Urinary bladder (tissue), 4 donors: ENCODE measurements around the gene IFT43. TPM values are rescaled to one million over a fixed set of nuclear protein-coding genes. Genes with fewer than 3 reads are reported as not detected.

ENCODE experiments used
- DNase-seq: peaks from one replicate; pipeline ENCODE4 v3.0.0-alpha.2; 2015; ENCODE audit errors: extremely low spot score
- H3K27ac ChIP-seq: one replicate; pipeline ENCODE4 v1.5.1; 2013; ENCODE audit warnings: low read depth, mild to moderate bottlenecking, moderate library complexity
- H3K36me3 ChIP-seq: one replicate; pipeline ENCODE4 v1.6.1; 2013; ENCODE audit warnings: mild to moderate bottlenecking, moderate library complexity; ENCODE audit not compliant: insufficient read depth
- H3K4me1 ChIP-seq: one replicate; pipeline ENCODE4 v1.6.1; 2013; ENCODE audit warnings: mild to moderate bottlenecking, moderate library complexity; ENCODE audit not compliant: insufficient read depth
- H3K4me3 ChIP-seq: one replicate; pipeline ENCODE4 v1.5.1; 2013; ENCODE audit warnings: low read depth, low read length
- WGBS: extraction: QIAGEN DNeasy Blood & Tissue Kit; methylation state at CpG from one replicate; pipeline ENCODE4 v1.1.7; 2013; 5-methylcytosine and 5-hydroxymethylcytosine counted together
- polyA plus RNA-seq: library from polyadenylated mRNA; stranded (reverse); fragments of 200-250 nt; gene quantifications from one replicate; pipeline ENCODE4 v1.2.3, GENCODE V29; 2013
- total RNA-seq: library from RNA; depleted of rRNA; stranded (reverse); fragments of >200 nt; gene quantifications from one replicate; pipeline ENCODE4 v1.2.3, GENCODE V29; 2014
- donor health status: healthy with polysubstance abuse.
- donor health status: healthy.

The IFT43 gene
- total RNA-seq (31.2 TPM), polyA plus RNA-seq (39.3 TPM)

DNA sequence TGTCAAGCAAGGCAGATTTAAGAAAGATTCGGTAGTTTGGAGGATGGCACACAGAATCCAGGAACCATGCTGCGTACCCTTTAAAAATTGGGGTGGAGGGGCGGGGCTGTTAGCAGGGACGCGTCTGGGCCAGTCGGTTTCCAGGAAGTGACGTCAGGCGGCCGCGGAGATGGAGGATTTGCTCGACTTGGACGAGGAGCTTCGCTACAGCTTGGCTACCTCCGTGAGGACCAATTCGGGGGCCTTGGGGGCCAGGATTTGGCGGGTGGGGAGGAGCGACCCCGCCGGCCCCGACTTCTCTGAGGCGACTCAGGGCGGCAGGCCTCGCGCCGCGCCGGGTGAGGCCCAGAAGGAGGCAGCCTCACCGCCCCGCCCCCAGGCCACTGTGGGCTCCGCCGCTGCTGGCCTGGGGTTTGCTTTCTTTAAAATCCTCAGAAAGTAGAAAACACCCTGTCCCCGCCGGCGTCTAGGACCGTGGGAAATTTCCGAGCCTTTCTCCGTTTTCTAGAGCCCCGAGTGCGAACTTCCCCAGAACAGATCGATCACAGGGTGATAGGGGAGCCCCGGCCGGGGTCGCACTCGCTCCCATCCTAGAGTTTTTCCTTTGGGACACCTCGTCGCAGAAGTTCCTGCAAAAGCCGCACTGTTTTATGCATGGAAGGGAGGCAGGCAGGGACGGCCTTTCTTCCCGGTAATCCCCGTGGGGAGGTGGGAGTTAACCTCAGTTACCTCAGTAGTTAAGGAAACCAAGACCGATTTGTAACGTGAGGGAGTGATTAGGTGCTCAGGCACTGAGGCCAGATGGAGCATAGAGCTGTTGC lies at the start of gene IFT43:
IFT43 (plus strand) TSS at position 146 of the 821 bp plus-strand sequence; CDS start at position 170, 24 bp downstream.
- H3K4me1 ChIP-seq: peaks cover 4% of the 10 kb centered on the region
- peak within 1 kb of the TSS; percentile 81 for H3K4me3 ChIP-seq
- peak within 1 kb of the TSS; percentile 72 for H3K27ac ChIP-seq
- under 1% methylated on average over 52 of the region's 52 CpGs for WGBS
- H3K36me3 ChIP-seq: no peaks in the 10 kb centered on the region
- no peak for DNase-seq

DNA sequence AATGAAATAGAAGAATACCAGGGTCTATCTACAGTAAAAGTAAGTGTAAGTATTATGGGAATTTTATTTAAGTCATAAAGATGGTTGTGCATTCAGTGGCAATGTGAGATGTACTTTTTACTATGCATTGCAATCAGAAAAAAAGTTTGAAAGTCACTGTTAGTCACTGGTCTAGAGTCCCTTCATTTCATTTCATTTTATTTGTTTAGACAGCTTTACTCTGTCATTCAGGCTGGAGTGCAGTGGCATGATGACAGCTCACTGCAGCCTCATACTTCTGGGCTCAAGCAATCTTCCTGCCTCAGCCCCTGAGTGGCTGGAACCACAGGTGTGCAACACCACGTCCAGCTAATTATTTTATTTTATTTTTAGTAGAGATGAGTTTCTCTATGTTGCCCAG lies 46.4 kb upstream of the IFT43 start:
- no peak for DNase-seq
- no peak overlapping the region for H3K27ac ChIP-seq
- no peaks in the 10 kb centered on the region for H3K4me1 ChIP-seq
- 69% methylated on average over 1 of the region's 1 CpG for WGBS
- H3K4me3 ChIP-seq: no peak overlapping the region
- H3K36me3 ChIP-seq: no peaks in the 10 kb centered on the region

GRCh38 chr14:75941030-75941429 lies 44.5 kb upstream of the IFT43 start:
- Histone ChIP-seq H3K27ac (no peak overlapping the region), H3K36me3 (no peaks in the 10 kb centered on the region), H3K4me3 (no peak overlapping the region), H3K4me1 (no peaks in the 10 kb centered on the region)
- WGBS: 81% methylated on average over 4 of the region's 4 CpGs
- no peak for DNase-seq

DNA sequence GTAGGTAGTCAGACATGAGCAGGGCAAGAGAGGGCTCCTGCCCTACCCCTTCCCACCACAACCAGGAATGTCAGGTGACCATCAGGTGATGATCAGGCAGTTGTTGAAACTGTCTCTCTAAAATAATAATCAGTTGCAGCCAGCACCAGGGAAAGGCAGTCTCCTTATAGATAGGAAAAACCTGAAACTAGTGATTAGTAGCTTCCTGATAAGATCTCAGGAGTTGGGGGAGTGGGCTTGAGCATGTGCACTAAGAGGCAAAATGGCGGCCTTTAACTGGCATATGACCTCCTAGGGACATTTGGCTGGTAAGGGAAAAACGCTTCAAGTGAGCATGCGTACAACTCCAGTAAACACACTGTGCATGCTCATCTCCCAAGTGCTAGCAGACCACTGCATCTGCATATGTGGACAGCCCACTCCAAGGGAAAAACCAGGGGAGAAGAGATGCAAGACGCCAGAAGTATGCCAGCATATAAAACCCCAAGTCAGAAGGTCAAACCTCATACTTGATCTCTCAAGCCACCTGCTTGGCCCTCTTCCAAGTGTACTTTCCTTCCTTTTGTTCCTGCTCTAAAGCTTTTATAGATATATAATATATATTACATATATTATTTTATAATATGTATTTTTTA lies 40.8 kb upstream of the IFT43 start:
- no peak for DNase-seq
- H3K4me3 ChIP-seq: no peak overlapping the region
- H3K4me1 ChIP-seq: no peaks in the 10 kb centered on the region
- H3K27ac ChIP-seq: no peak overlapping the region
- WGBS: 92% methylated on average over 4 of the region's 4 CpGs
- no peaks in the 10 kb centered on the region for H3K36me3 ChIP-seq

GRCh38 chr14:75946785-75947184 lies 38.8 kb upstream of the IFT43 start:
- Histone ChIP-seq H3K4me1 (no peaks in the 10 kb centered on the region), H3K4me3 (no peak overlapping the region), H3K27ac (no peak overlapping the region), H3K36me3 (no peaks in the 10 kb centered on the region)
- DNase-seq: no peak
- 95% methylated on average over 5 of the region's 5 CpGs for whole genome bisulfite sequencing

- H3K4me3 ChIP-seq: no peak overlapping the region
- H3K27ac ChIP-seq: no peak overlapping the region
- no peaks in the 10 kb centered on the region for H3K4me1 ChIP-seq
- H3K36me3 ChIP-seq: no peaks in the 10 kb centered on the region
- WGBS: 89% methylated on average over 3 of the region's 3 CpGs
- DNase-seq: no peak
These were observed 33.1 kb upstream of the IFT43 start for GRCh38 chr14:75952489-75952888.

DNA sequence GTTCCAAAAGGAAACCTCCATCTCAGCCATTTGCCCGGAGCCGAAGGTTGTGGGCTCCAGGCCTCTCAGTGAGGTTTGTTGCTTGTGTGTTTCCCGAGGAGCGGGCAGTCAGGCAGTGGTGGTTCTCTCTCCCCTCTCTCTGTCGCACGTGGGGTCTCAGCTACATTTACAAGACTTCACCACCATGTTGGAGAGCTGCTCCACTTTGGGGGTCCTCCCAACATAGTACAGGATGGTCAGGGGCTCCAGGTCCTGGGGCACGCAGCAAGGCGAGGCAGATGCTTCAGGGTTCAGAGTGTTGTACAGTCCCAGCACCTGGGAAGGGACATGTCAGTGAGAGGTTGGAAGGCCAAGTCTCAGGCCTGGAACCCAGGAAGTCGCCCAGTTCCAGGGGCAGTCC lies 26.5 kb upstream of the IFT43 start:
- 92% methylated on average over 9 of the region's 9 CpGs for WGBS
- Histone ChIP-seq H3K27ac (no peak overlapping the region), H3K4me3 (no peak overlapping the region), H3K4me1 (no peaks in the 10 kb centered on the region), H3K36me3 (peaks cover 2% of the 10 kb centered on the region)
- no peak for DNase-seq

DNA sequence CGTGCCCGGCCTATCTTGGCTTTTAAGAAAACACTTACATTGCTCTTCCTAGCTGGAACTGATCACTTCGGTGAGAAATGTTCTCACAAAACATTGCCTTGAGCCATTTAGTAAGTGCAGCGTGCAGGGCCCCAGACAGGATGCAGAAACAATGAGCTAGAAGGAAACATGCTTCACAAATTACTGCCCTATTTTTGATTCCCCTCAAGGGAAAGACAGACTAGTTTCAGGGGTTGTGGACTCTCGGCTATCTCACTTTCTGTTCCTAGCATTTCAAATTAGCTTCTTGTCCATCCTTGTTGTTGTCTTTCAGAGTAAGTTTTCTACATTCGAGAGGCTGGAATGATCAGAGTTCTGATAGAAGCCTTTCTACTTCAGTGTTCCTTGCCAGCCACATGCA lies 25.3 kb upstream of the IFT43 start:
- H3K4me3 ChIP-seq: no peak overlapping the region
- peaks cover 2% of the 10 kb centered on the region for H3K36me3 ChIP-seq
- no peak overlapping the region for H3K27ac ChIP-seq
- no peak for DNase-seq
- WGBS: 79% methylated on average over 6 of the region's 6 CpGs
- H3K4me1 ChIP-seq: no peaks in the 10 kb centered on the region

DNA sequence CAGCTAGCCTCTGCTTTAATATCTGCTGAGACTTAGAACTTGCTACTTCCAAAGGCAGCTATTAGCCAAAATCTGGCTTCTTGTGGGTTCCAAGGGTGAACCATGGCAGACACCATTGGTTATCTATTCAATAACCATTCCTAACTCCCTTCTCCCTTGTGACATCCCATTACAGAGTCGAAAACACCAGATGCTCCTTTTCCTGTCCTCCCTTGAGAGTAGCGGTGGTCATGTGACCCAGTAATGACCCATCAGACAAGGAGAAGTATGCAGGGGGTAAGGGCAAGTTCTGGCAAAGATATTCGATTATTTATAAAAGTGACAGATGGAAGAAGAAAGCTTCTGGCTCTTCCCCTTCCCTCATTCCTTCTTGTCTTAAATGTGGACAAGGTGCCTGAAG lies 23.9 kb upstream of the IFT43 start:
- 75% methylated on average over 3 of the region's 3 CpGs for WGBS
- no peak for DNase-seq
- H3K36me3 ChIP-seq: peaks cover 2% of the 10 kb centered on the region
- H3K27ac ChIP-seq: no peak overlapping the region
- no peak overlapping the region for H3K4me3 ChIP-seq
- H3K4me1 ChIP-seq: no peaks in the 10 kb centered on the region

GRCh38 chr14:75967866-75968265 lies 17.7 kb upstream of the IFT43 start:
- Histone ChIP-seq H3K4me3 (no peak overlapping the region), H3K27ac (no peak overlapping the region), H3K36me3 (peaks cover under 1% of the 10 kb centered on the region), H3K4me1 (no peaks in the 10 kb centered on the region)
- 97% methylated on average over 3 of the region's 3 CpGs for WGBS
- no peak for DNase-seq

DNA sequence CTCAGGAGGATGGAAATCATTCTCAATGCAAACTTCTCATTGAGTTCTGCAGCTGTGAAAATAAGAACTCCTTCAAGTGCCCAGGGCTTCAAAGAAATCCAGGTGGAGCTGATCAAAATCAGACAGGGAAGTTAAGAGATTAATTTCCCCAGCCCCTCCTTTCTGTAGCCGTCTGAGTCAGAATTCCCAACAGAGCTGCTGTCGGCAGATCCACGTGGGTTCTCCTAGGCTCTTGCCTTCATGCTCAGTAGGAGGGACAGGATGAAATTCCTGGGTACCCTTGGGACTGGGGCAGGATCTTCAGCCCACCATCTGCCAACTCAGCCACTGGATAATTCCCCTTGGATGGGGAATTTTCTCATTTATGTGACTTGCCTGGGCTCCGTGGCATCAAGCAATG lies 17.1 kb upstream of the IFT43 start:
- Histone ChIP-seq H3K4me1 (no peaks in the 10 kb centered on the region), H3K27ac (no peak overlapping the region), H3K4me3 (no peak overlapping the region), H3K36me3 (no peaks in the 10 kb centered on the region)
- DNase-seq: no peak
- 38% methylated on average over 4 of the region's 4 CpGs for WGBS

GRCh38 chr14:75969126-75969525 lies 16.4 kb upstream of the IFT43 start:
- Histone ChIP-seq H3K36me3 (no peaks in the 10 kb centered on the region), H3K4me3 (no peak overlapping the region), H3K4me1 (no peaks in the 10 kb centered on the region), H3K27ac (no peak overlapping the region)
- no peak for DNase-seq
- 68% methylated on average over 4 of the region's 4 CpGs for WGBS

DNA sequence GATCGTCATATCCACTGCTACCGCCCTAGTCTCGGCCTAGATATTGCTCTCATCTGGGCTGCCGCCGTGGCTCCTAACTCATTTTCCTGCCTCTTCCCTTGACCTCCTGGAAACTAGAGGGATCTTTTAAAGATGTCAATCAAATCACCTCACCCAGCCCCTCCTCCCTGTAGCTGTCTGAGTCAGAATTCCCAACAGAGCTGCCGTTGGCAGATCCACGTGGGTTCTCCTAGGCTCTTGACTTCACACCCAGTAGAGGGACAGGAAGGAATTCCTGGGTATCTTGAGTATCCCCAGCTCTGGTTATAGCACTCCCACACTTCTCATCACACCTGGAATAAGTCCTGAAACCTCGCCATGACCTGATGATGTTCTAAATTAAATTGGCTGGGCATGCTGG lies 15.7 kb upstream of the IFT43 start:
- no peaks in the 10 kb centered on the region for H3K4me1 ChIP-seq
- WGBS: 79% methylated on average over 8 of the region's 8 CpGs
- no peak overlapping the region for H3K4me3 ChIP-seq
- H3K27ac ChIP-seq: no peak overlapping the region
- no peak for DNase-seq
- H3K36me3 ChIP-seq: no peaks in the 10 kb centered on the region

GRCh38 chr14:75970989-75971388 lies 14.6 kb upstream of the IFT43 start:
- DNase-seq: no peak
- Histone ChIP-seq H3K36me3 (no peaks in the 10 kb centered on the region), H3K4me1 (no peaks in the 10 kb centered on the region), H3K27ac (no peak overlapping the region), H3K4me3 (no peak overlapping the region)
- WGBS: 90% methylated on average over 9 of the region's 9 CpGs
